ENCODE measurements around the gene KIAA0232.

KIAA0232 gene

GRCh38 chr4:6880691-6881090 is 98.2 kb downstream of the KIAA0232 start (continued):
- TF ChIP-seq CREB5 (CRISPR knock-in tag; IDR thresholded peaks at IDR 0.05; ENCODE audit: low read depth) (no peak), CSDC2 (CRISPR knock-in tag; IDR thresholded peaks at IDR 0.05) (no peak)

GRCh38 chr4:6881908-6882307 is 99.4 kb downstream of the KIAA0232 start:
- ATAC-seq, result no peak
- TF ChIP-seq CSRNP3 (CRISPR knock-in tag; IDR thresholded peaks at IDR 0.05) (no peak), ZNF70 (CRISPR knock-in tag; IDR thresholded peaks at IDR 0.05) (no peak), CREB5 (CRISPR knock-in tag; IDR thresholded peaks at IDR 0.05; ENCODE audit: low read depth) (no peak), ZC3H10 (CRISPR knock-in tag; IDR thresholded peaks at IDR 0.05) (no peak), CSDC2 (CRISPR knock-in tag; IDR thresholded peaks at IDR 0.05) (no peak), GLIS3 (CRISPR knock-in tag; IDR thresholded peaks at IDR 0.05) (no peak), TCF4 (CRISPR knock-in tag; IDR thresholded peaks at IDR 0.05; ENCODE audit: borderline replicate concordance) (no peak), ZNF8 (CRISPR knock-in tag; IDR thresholded peaks at IDR 0.05) (no peak), OSR1 (CRISPR knock-in tag; IDR thresholded peaks at IDR 0.05) (no peak), ESRRG (CRISPR knock-in tag; IDR thresholded peaks at IDR 0.05) (no peak), ZFP30 (CRISPR knock-in tag; IDR thresholded peaks at IDR 0.05) (no peak), RARB (CRISPR knock-in tag; IDR thresholded peaks at IDR 0.05) (no peak), TOX (CRISPR knock-in tag; IDR thresholded peaks at IDR 0.05; ENCODE audit: borderline replicate concordance) (no peak), POU6F1 (CRISPR knock-in tag; IDR thresholded peaks at IDR 0.05; ENCODE audit: borderline replicate concordance, low read depth) (no peak), PPARA (CRISPR knock-in tag; IDR thresholded peaks at IDR 0.05; ENCODE audit: borderline replicate concordance) (no peak), ISL1 (CRISPR knock-in tag; IDR thresholded peaks at IDR 0.05) (no peak), ZNF565 (CRISPR knock-in tag; conservative IDR thresholded peaks at IDR 0.05; ENCODE audit: low read depth) (no peak), PATZ1 (CRISPR knock-in tag; IDR thresholded peaks at IDR 0.05; ENCODE audit: borderline replicate concordance) (no peak), BACH2 (CRISPR knock-in tag; IDR thresholded peaks at IDR 0.05; ENCODE audit: borderline replicate concordance) (no peak)

- ATAC-seq, result no peak
- TF ChIP-seq TOX (CRISPR knock-in tag; IDR thresholded peaks at IDR 0.05; ENCODE audit: borderline replicate concordance), result no peak
Measured at GRCh38 chr4:6884341-6884870, 101.9 kb downstream of the KIAA0232 start.

- peak; percentile 65 for ATAC-seq
- TF ChIP-seq TOX (CRISPR knock-in tag; IDR thresholded peaks at IDR 0.05; ENCODE audit: borderline replicate concordance), result no peak
- no peak for TF ChIP-seq ZNF70 (CRISPR knock-in tag; IDR thresholded peaks at IDR 0.05)
Measured at GRCh38 chr4:6885953-6886557, 103.5 kb downstream of the KIAA0232 start.

- ATAC-seq, result no peak
- TF ChIP-seq TCF4 (CRISPR knock-in tag; IDR thresholded peaks at IDR 0.05; ENCODE audit: borderline replicate concordance) (no peak), CSRNP3 (CRISPR knock-in tag; IDR thresholded peaks at IDR 0.05) (no peak), BACH2 (CRISPR knock-in tag; IDR thresholded peaks at IDR 0.05; ENCODE audit: borderline replicate concordance) (no peak), ZFP3 (CRISPR knock-in tag; IDR thresholded peaks at IDR 0.05) (no peak), ZNF8 (CRISPR knock-in tag; IDR thresholded peaks at IDR 0.05) (no peak), TSHZ2 (CRISPR knock-in tag; IDR thresholded peaks at IDR 0.05) (no peak), TOX (CRISPR knock-in tag; IDR thresholded peaks at IDR 0.05; ENCODE audit: borderline replicate concordance) (no peak), SNAI2 (CRISPR knock-in tag; IDR thresholded peaks at IDR 0.05) (no peak), PPARA (CRISPR knock-in tag; IDR thresholded peaks at IDR 0.05; ENCODE audit: borderline replicate concordance) (no peak), RARB (CRISPR knock-in tag; IDR thresholded peaks at IDR 0.05) (no peak)
Measured at GRCh38 chr4:6886886-6887285, 104.4 kb downstream of the KIAA0232 start.

Data from SK-N-SH treated with all-trans-retinoic acid at 6 μM for 48 hours (cell line).